DND-41 (cell line): ENCODE data around the gene LAGE3.

ENCODE experiments used
- ATAC-seq: fragments of 200-7000 bp; cut with Tn5 transposase; 3 replicates; pipeline ENCODE4 v1.9.1; 2021; ENCODE audit warnings: low read depth; ENCODE audit not compliant: insufficient read depth
- DNase-seq: peaks from one replicate; pipeline ENCODE4 v3.0.0-alpha.2; 2020
- H2AFZ ChIP-seq: 2 replicates; pipeline ENCODE4 v1.6.0; 2012; ENCODE audit warnings: low read depth, low read length
- H3K27ac ChIP-seq: 2 replicates; pipeline ENCODE4 v1.5.1; 2012; ENCODE audit warnings: low read length, inconsistent platforms
- H3K27me3 ChIP-seq: fragments of 200-600 bp; sonication (generic); 2 replicates; pipeline ENCODE4 v1.6.0; 2012; ENCODE audit warnings: low read length, mild to moderate bottlenecking, inconsistent platforms; ENCODE audit not compliant: insufficient read depth, poor library complexity
- H3K36me3 ChIP-seq: 2 replicates; pipeline ENCODE4 v1.5.1; 2012; ENCODE audit warnings: low read length, inconsistent platforms; ENCODE audit not compliant: insufficient read depth
- H3K4me1 ChIP-seq: 2 replicates; pipeline ENCODE4 v1.5.1; 2012; ENCODE audit warnings: mild to moderate bottlenecking, low read length; ENCODE audit not compliant: insufficient read depth
- H3K4me2 ChIP-seq: 2 replicates; pipeline ENCODE4 v1.6.0; 2012; ENCODE audit warnings: mild to moderate bottlenecking, moderate library complexity, low read length, inconsistent platforms; ENCODE audit not compliant: insufficient read depth
- H3K4me3 ChIP-seq, 2 experiments: fragments of 200-600 bp in 1 of 2; shearing (Covaris generic) in 1 of 2; 2 replicates each; pipeline ENCODE4 v1.5.1; 2012 to 2016; ENCODE audit warnings: inconsistent platforms in 2 of 2, low read length in 2 of 2, mild to moderate bottlenecking in 2 of 2, low read depth in 1 of 2, moderate library complexity in 1 of 2
- H3K79me2 ChIP-seq: 2 replicates; pipeline ENCODE4 v1.6.0; 2012; ENCODE audit warnings: low read length, inconsistent platforms; ENCODE audit not compliant: insufficient read depth
- H3K9ac ChIP-seq: 2 replicates; pipeline ENCODE4 v1.6.0; 2012; ENCODE audit warnings: low read depth, mild to moderate bottlenecking, inconsistent platforms, low read length, moderate library complexity
- H3K9me3 ChIP-seq: 2 replicates; pipeline ENCODE4 v1.5.1; 2012; ENCODE audit warnings: low read length, moderate library complexity, mild to moderate bottlenecking, inconsistent platforms; ENCODE audit not compliant: insufficient read depth, severe bottlenecking
- H4K20me1 ChIP-seq: 2 replicates; pipeline ENCODE4 v1.6.0; 2012; ENCODE audit warnings: low read length; ENCODE audit not compliant: insufficient read depth
- CTCF ChIP-seq: IDR thresholded peaks from 2 replicates; pipeline ENCODE4 v1.5.1; 2012; ENCODE audit warnings: borderline replicate concordance, low read length, moderate library complexity, mild to moderate bottlenecking; ENCODE audit not compliant: poor library complexity, severe bottlenecking; ENCODE audit errors: extremely low read depth
- EZH2 ChIP-seq: IDR thresholded peaks from 3 replicates; pipeline ENCODE4 v1.6.1; 2012; ENCODE audit warnings: borderline replicate concordance, low read depth, mild to moderate bottlenecking, moderate library complexity, low read length, inconsistent platforms; ENCODE audit not compliant: severe bottlenecking

LAGE3 gene

GRCh38 chrX:154464806-154465365, 14.2 kb downstream of the LAGE3 start:
- Histone ChIP-seq H3K4me1 (peaks cover 5% of the 10 kb centered on the region), H3K9ac (no peak overlapping the region), H3K79me2 (peaks cover under 1% of the 10 kb centered on the region; the same call in 1 of the 2 replicates), H3K27me3 (no peaks in the 10 kb centered on the region), H2AFZ (no peak overlapping the region), H3K27ac (no peak overlapping the region), H3K4me2 (no peak overlapping the region), H3K4me3 (no peak overlapping the region), H3K9me3 (no peaks in the 10 kb centered on the region), H4K20me1 (0 out of 2 replicates have a peak, but pooled peaks cover 5% of the 10 kb centered on the region), H3K36me3 (peaks cover 68% of the 10 kb centered on the region)
- no peak for DNase-seq
- ATAC-seq, result no peak
- no peak for TF ChIP-seq CTCF
- no peak for TF ChIP-seq EZH2

- Histone ChIP-seq H4K20me1 (peaks cover 10% of the 10 kb centered on the region; the same call in 1 of the 2 replicates), H3K4me3 (no peak overlapping the region), H3K4me1 (peaks cover 16% of the 10 kb centered on the region), H3K36me3 (peaks cover 57% of the 10 kb centered on the region), H3K9me3 (no peaks in the 10 kb centered on the region), H3K79me2 (peaks cover 9% of the 10 kb centered on the region), H3K9ac (no peak overlapping the region), H3K27ac (no peak overlapping the region), H3K4me2 (no peak overlapping the region), H3K27me3 (no peaks in the 10 kb centered on the region), H2AFZ (no peak overlapping the region)
- TF ChIP-seq EZH2 (no peak), CTCF (no peak)
- no peak for DNase-seq
- no peak for ATAC-seq
Measured at GRCh38 chrX:154463611-154464220, 15.4 kb downstream of the LAGE3 start.

- Histone ChIP-seq H3K9me3 (no peaks in the 10 kb centered on the region), H3K4me2 (no peak overlapping the region), H3K9ac (no peak overlapping the region), H4K20me1 (peaks cover 10% of the 10 kb centered on the region; the same call in 1 of the 2 replicates), H2AFZ (no peak overlapping the region), H3K27ac (no peak overlapping the region), H3K27me3 (no peaks in the 10 kb centered on the region), H3K4me3 (no peak overlapping the region), H3K79me2 (peaks cover 14% of the 10 kb centered on the region), H3K4me1 (peaks cover 21% of the 10 kb centered on the region), H3K36me3 (peaks cover 48% of the 10 kb centered on the region)
- ATAC-seq (no peak), DNase-seq (no peak)
- TF ChIP-seq EZH2 (no peak), CTCF (no peak)
Measured at GRCh38 chrX:154462396-154462795, 16.7 kb downstream of the LAGE3 start.
